SK-N-MC (cell line): ENCODE measurements around the gene OR6F1.

Source experiments
- DNase-seq: peaks from one replicate; pipeline ENCODE4 v3.0.0-alpha.2; 2011; ENCODE audit warnings: low read depth, low spot score
- H3K27ac ChIP-seq: fragments of 200-600 bp; sonication (generic); 2 replicates; pipeline ENCODE4 v1.5.1; 2016; ENCODE audit warnings: mixed run types
- H3K36me3 ChIP-seq: fragments of 200-600 bp; sonication (generic); 2 replicates; pipeline ENCODE4 v1.6.1; 2017; ENCODE audit warnings: antibody characterized with exemption, low read length, mixed read lengths; ENCODE audit not compliant: insufficient read depth
- H3K4me3 ChIP-seq: fragments of 200-600 bp; sonication (generic); 2 replicates; pipeline ENCODE4 v1.5.1; 2016
- H3K9ac ChIP-seq: fragments of 200-600 bp; sonication (generic); 2 replicates; pipeline ENCODE4 v1.8.0; 2017; ENCODE audit warnings: mixed run types, mixed read lengths; ENCODE audit not compliant: insufficient read length
- H3K9me3 ChIP-seq: fragments of 200-600 bp; sonication (generic); 2 replicates; pipeline ENCODE4 v1.6.1; 2017; ENCODE audit warnings: low read depth, mild to moderate bottlenecking, antibody characterized with exemption, low read length, moderate library complexity, mixed read lengths
- EZH2 ChIP-seq: fragments of 200-600 bp; sonication (generic); IDR thresholded peaks from one replicate; pipeline ENCODE4 v1.6.1; 2017; ENCODE audit warnings: antibody characterized with exemption
- FOXP2 ChIP-seq: optimal IDR thresholded peaks from 2 replicates; pipeline ENCODE3; 2011; ENCODE audit warnings: mild to moderate bottlenecking, moderate library complexity; ENCODE audit not compliant: insufficient read depth; ENCODE audit errors: extremely low read length, control extremely low read depth
- POLR2AphosphoS5 ChIP-seq: IDR thresholded peaks from 2 replicates; pipeline ENCODE4 v1.6.1; 2012; ENCODE audit warnings: mild to moderate bottlenecking, low read depth, low read length, borderline replicate concordance

The OR6F1 gene

GRCh38 chr1:247669225-247669624 lies 47.2 kb downstream of the OR6F1 start:
- Histone ChIP-seq H3K4me3 (no peak overlapping the region), H3K9me3 (no peaks in the 10 kb centered on the region), H3K9ac (no peak overlapping the region), H3K36me3 (no peaks in the 10 kb centered on the region), H3K27ac (no peak overlapping the region)
- TF ChIP-seq EZH2 = no peak
- TF ChIP-seq FOXP2 = no peak
- TF ChIP-seq POLR2AphosphoS5 = no peak
- DNase-seq = no peak
